CD4-positive, alpha-beta memory T cell (primary cell): ENCODE results near the gene ZNF441. TPM values are rescaled to one million over a fixed set of nuclear protein-coding genes. Genes with fewer than 3 reads are reported as not detected.
A peak's percentile ranks its signal among the peaks of the same experiment; 100 is the strongest.
"Not testable (repeated sequence)": the region's sequence is repeated elsewhere in the genome, so short reads cannot be mapped to it uniquely, and the experiment has no call there.

ENCODE experiments used
- CTCF ChIA-PET: fragments of 350-600 bp; sonication (Branson Sonifier 250); formaldehyde crosslinking; loops from one replicate; lab custom pipeline; 2021; ENCODE audit warnings: inconsistent platforms; ENCODE audit not compliant: partially characterized antibody; lab: Charles Lee
- POLR2A ChIA-PET: fragments of 350-600 bp; sonication (Branson Sonifier 250); formaldehyde crosslinking; loops from one replicate; lab custom pipeline; 2021; ENCODE audit not compliant: partially characterized antibody; lab: Charles Lee
- DNase-seq, 5 donors: peaks; one replicate each; pipeline versions ENCODE4 v3.0.0 to v3.0.0-alpha.2; 2020 to 2022; ENCODE audit warnings: mixed read lengths in 1 of 5
- H3K27ac ChIP-seq: one replicate; pipeline ENCODE4 v1.7.0; 2013; ENCODE audit warnings: low read depth, low read length
- H3K27me3 ChIP-seq: 2 replicates; pipeline ENCODE4 v1.7.0; 2013; ENCODE audit warnings: mild to moderate bottlenecking, low read length, moderate library complexity; ENCODE audit not compliant: insufficient read depth
- H3K36me3 ChIP-seq: 2 replicates; pipeline ENCODE4 v1.7.0; 2013; ENCODE audit warnings: mild to moderate bottlenecking, low read length, moderate library complexity; ENCODE audit not compliant: insufficient read depth
- H3K4me1 ChIP-seq: 2 replicates; pipeline ENCODE4 v1.7.0; 2013; ENCODE audit warnings: mild to moderate bottlenecking, low read length, moderate library complexity; ENCODE audit not compliant: insufficient read depth
- H3K4me3 ChIP-seq, 2 donors: one replicate each; pipeline ENCODE4 v1.7.0; 2013; ENCODE audit warnings: low read length in 2 of 2, mild to moderate bottlenecking in 1 of 2
- H3K9me3 ChIP-seq, 2 donors: one replicate each; pipeline ENCODE4 v1.7.0; 2013; ENCODE audit warnings: low read length in 2 of 2, control low read depth in 1 of 2; ENCODE audit not compliant: control insufficient read depth in 1 of 2
- H3K27ac Mint-ChIP-seq, 7 donors: one replicate each; pipeline ENCODE4 v1.8.0; 2020 to 2021; ENCODE audit warnings: mixed read lengths in 7 of 7, mild to moderate bottlenecking in 6 of 7, inconsistent platforms in 3 of 7, moderate library complexity in 3 of 7
- H3K27me3 Mint-ChIP-seq, 2 donors: one replicate each; pipeline ENCODE4 v1.8.0; 2020 to 2021; ENCODE audit warnings: mixed read lengths in 2 of 2
- H3K36me3 Mint-ChIP-seq, 2 donors: one replicate each; pipeline ENCODE4 v1.8.0; 2020 to 2021; ENCODE audit warnings: mixed read lengths in 2 of 2, inconsistent platforms in 1 of 2, mild to moderate bottlenecking in 1 of 2
- H3K4me1 Mint-ChIP-seq, 4 donors: one replicate each; pipeline ENCODE4 v1.8.0; 2020 to 2021; ENCODE audit warnings: mixed read lengths in 4 of 4, mild to moderate bottlenecking in 1 of 4
- H3K4me3 Mint-ChIP-seq, 8 donors: one replicate each; pipeline ENCODE4 v1.8.0; 2020 to 2021; ENCODE audit warnings: mixed read lengths in 8 of 8, mild to moderate bottlenecking in 7 of 8, moderate library complexity in 6 of 8, inconsistent platforms in 3 of 8
- H3K9me3 Mint-ChIP-seq, 8 donors: one replicate each; pipeline ENCODE4 v1.8.0; 2020 to 2021; ENCODE audit warnings: mixed read lengths in 8 of 8, mild to moderate bottlenecking in 5 of 8, inconsistent platforms in 3 of 8, moderate library complexity in 1 of 8
- intact Hi-C: fragments of 100-400 bp; cut with micrococcal nuclease; formaldehyde crosslinking; loops from one replicate; pipeline ENCODE4 v1.15.1; 2023
- polyA plus RNA-seq, 2 donors: library from polyadenylated mRNA; unstranded; fragments of 300-500 nt; fragmentation: Illumina TruSeq; gene quantifications; one replicate each; pipeline ENCODE4 v1.2.3, GENCODE V29; 2021
- total RNA-seq, 2 experiments: library from RNA; stranded (reverse); gene quantifications; one replicate each; pipeline ENCODE4 v1.2.3, GENCODE V29; 2021

Gene ZNF441
- total and polyA plus RNA-seq, 4 experiments from 2014 or later, result 2.3 to 21.5 (median 13.0) TPM

- DNase-seq, H3K9me3 ChIP-seq, H3K4me3 ChIP-seq, H3K36me3 ChIP-seq, POLR2A ChIA-PET, intact Hi-C loops, H3K27ac ChIP-seq, CTCF ChIA-PET, H3K27me3 Mint-ChIP-seq, H3K27me3 ChIP-seq, H3K27ac Mint-ChIP-seq, H3K4me3 Mint-ChIP-seq: not testable (repeated sequence)
- peaks cover 17% of the 10 kb centered on the region for H3K4me1 ChIP-seq
- Mint-ChIP-seq H3K9me3 (peaks cover 2 to 70% (median 59%) of the 10 kb centered on the region in 8 donors), H3K36me3 (peaks cover 45 to 48% of the 10 kb centered on the region in 2 donors), H3K4me1 (peaks cover 16 to 40% (median 22%) of the 10 kb centered on the region in 4 donors)
These were observed 4.7 kb downstream of the ZNF441 start for GRCh38 chr19:11771520-11771919.

GRCh38 chr19:11776669-11777068, 9.9 kb downstream of the ZNF441 start:
- CTCF ChIA-PET, POLR2A ChIA-PET, H3K4me3 ChIP-seq, intact Hi-C loops, H3K27me3 Mint-ChIP-seq, H3K27me3 ChIP-seq, H3K27ac ChIP-seq, DNase-seq, H3K4me1 ChIP-seq, H3K4me3 Mint-ChIP-seq, H3K27ac Mint-ChIP-seq: not testable (repeated sequence)
- Mint-ChIP-seq H3K9me3 (peaks cover 3 to 92% (median 81%) of the 10 kb centered on the region in 8 donors), H3K36me3 (peaks cover 67 to 79% of the 10 kb centered on the region in 2 donors), H3K4me1 (peaks cover 0 to 11% (median under 1%) of the 10 kb centered on the region in 4 donors)
- Histone ChIP-seq H3K36me3 (peaks cover 42% of the 10 kb centered on the region), H3K9me3 (peaks cover 7 to 36% of the 10 kb centered on the region in 2 donors)

GRCh38 chr19:11780431-11781020, 13.7 kb downstream of the ZNF441 start:
- Histone ChIP-seq H3K4me1 (no peaks in the 10 kb centered on the region), H3K9me3 (peaks cover 19 to 56% of the 10 kb centered on the region in 2 donors), H3K4me3 (peak overlapping the region in 1 of 2 donors; percentile 12), H3K27me3 (no peaks in the 10 kb centered on the region), H3K27ac (no peak overlapping the region), H3K36me3 (peaks cover 43% of the 10 kb centered on the region)
- Mint-ChIP-seq H3K27me3 (no peaks in the 10 kb centered on the region), H3K27ac (no peak overlapping the region), H3K36me3 (peaks cover 65 to 66% of the 10 kb centered on the region in 2 donors), H3K4me1 (peaks cover 0 to 2% (median 0%) of the 10 kb centered on the region in 4 donors), H3K9me3 (peaks cover 8 to 96% (median 79%) of the 10 kb centered on the region in 8 donors), H3K4me3 (no peak overlapping the region)
- ChIA-PET POLR2A (no interaction called here), CTCF (interaction anchor here (1.9 kb wide), 1 partner anchor 17 kb away, joined by 5 read pairs; the partner anchor contains the start of gene ZNF491)
- DNase-seq, result no peak
- intact Hi-C loops, result no loop called here

GRCh38 chr19:11781295-11782057, 14.7 kb downstream of the ZNF441 start:
- DNase-seq, result no peak
- H3K4me1 Mint-ChIP-seq, result peaks cover 0 to 2% (median 0%) of the 10 kb centered on the region in 4 donors
- intact Hi-C loops, result no loop called here
- peaks cover 43% of the 10 kb centered on the region for H3K36me3 ChIP-seq
- ChIA-PET POLR2A (no interaction called here), CTCF (interaction anchor here (1.9 kb wide), 1 partner anchor 17 kb away, joined by 5 read pairs; the partner anchor contains the start of gene ZNF491)
- no peaks in the 10 kb centered on the region for H3K27me3 Mint-ChIP-seq
- no peaks in the 10 kb centered on the region for H3K27me3 ChIP-seq
- H3K9me3 Mint-ChIP-seq, result peaks cover 8 to 94% (median 77%) of the 10 kb centered on the region in 8 donors
- H3K27ac Mint-ChIP-seq, result no peak overlapping the region
- no peak overlapping the region for H3K27ac ChIP-seq
- no peaks in the 10 kb centered on the region for H3K4me1 ChIP-seq
- peaks cover 19 to 58% of the 10 kb centered on the region in 2 donors for H3K9me3 ChIP-seq
- no peak overlapping the region for H3K4me3 Mint-ChIP-seq
- peaks cover 58 to 59% of the 10 kb centered on the region in 2 donors for H3K36me3 Mint-ChIP-seq
- no peak overlapping the region for H3K4me3 ChIP-seq

- ChIA-PET CTCF (no interaction called here), POLR2A (no interaction called here)
- DNase-seq, result no peak
- Histone ChIP-seq H3K4me3 (no peak overlapping the region), H3K27me3 (no peaks in the 10 kb centered on the region), H3K4me1 (no peaks in the 10 kb centered on the region), H3K36me3 (peaks cover 29% of the 10 kb centered on the region), H3K27ac (no peak overlapping the region), H3K9me3 (peaks cover 19 to 62% of the 10 kb centered on the region in 2 donors)
- Mint-ChIP-seq H3K9me3 (peaks cover 5 to 96% (median 82%) of the 10 kb centered on the region in 8 donors), H3K4me1 (peaks cover 0 to 2% (median 0%) of the 10 kb centered on the region in 4 donors), H3K27me3 (no peaks in the 10 kb centered on the region), H3K4me3 (peak overlapping the region in 1 of 8 donors; percentile 46), H3K36me3 (peaks cover 39% of the 10 kb centered on the region in 2 donors), H3K27ac (no peak overlapping the region)
- intact Hi-C loops, result no loop called here
These were observed 17.0 kb downstream of the ZNF441 start for GRCh38 chr19:11783767-11784166.

GRCh38 chr19:11784356-11784755, 17.6 kb downstream of the ZNF441 start:
- H3K27me3 ChIP-seq, result no peaks in the 10 kb centered on the region
- Mint-ChIP-seq H3K9me3 (peaks cover 5 to 96% (median 83%) of the 10 kb centered on the region in 8 donors), H3K27ac (no peak overlapping the region), H3K27me3 (no peaks in the 10 kb centered on the region), H3K4me1 (peaks cover 0 to 2% (median 0%) of the 10 kb centered on the region in 4 donors), H3K4me3 (no peak overlapping the region), H3K36me3 (peaks cover 34% of the 10 kb centered on the region in 2 donors)
- peaks cover 19 to 63% of the 10 kb centered on the region in 2 donors for H3K9me3 ChIP-seq
- no peaks in the 10 kb centered on the region for H3K4me1 ChIP-seq
- no peak overlapping the region for H3K4me3 ChIP-seq
- CTCF ChIA-PET, result no interaction called here
- peaks cover 23% of the 10 kb centered on the region for H3K36me3 ChIP-seq
- H3K27ac ChIP-seq, result no peak overlapping the region
- POLR2A ChIA-PET, result no interaction called here
- no peak for DNase-seq
- intact Hi-C loops, result no loop called here

GRCh38 chr19:11787536-11787935, 20.7 kb downstream of the ZNF441 start:
- H3K9me3 Mint-ChIP-seq, result peaks cover 5 to 92% (median 77%) of the 10 kb centered on the region in 8 donors
- H3K4me1 Mint-ChIP-seq, result peaks cover 0 to 2% (median 0%) of the 10 kb centered on the region in 4 donors
- Histone ChIP-seq H3K27ac (no peak overlapping the region), H3K27me3 (no peaks in the 10 kb centered on the region), H3K36me3 (no peaks in the 10 kb centered on the region), H3K9me3 (peaks cover 6 to 38% of the 10 kb centered on the region in 2 donors), H3K4me1 (no peaks in the 10 kb centered on the region), H3K4me3 (no peak overlapping the region)
- H3K4me3 Mint-ChIP-seq, result no peak overlapping the region
- H3K27me3 Mint-ChIP-seq, result no peaks in the 10 kb centered on the region
- H3K27ac Mint-ChIP-seq, result no peak overlapping the region
- intact Hi-C loops, result no loop called here
- H3K36me3 Mint-ChIP-seq, result peaks cover 17 to 22% of the 10 kb centered on the region in 2 donors
- ChIA-PET CTCF (no interaction called here), POLR2A (no interaction called here)
- no peak for DNase-seq
